Measurements from ENCODE around the gene BCORL1. TPM values are rescaled to one million over a fixed set of nuclear protein-coding genes. Genes with fewer than 3 reads are reported as not detected.

The BCORL1 gene
- total and polyA plus RNA-seq, 2 of the 8 experiments (the other 6 are each of a cell fraction or from before 2014, with no cell fraction given) = 1.4 to 6.2 TPM

DNA sequence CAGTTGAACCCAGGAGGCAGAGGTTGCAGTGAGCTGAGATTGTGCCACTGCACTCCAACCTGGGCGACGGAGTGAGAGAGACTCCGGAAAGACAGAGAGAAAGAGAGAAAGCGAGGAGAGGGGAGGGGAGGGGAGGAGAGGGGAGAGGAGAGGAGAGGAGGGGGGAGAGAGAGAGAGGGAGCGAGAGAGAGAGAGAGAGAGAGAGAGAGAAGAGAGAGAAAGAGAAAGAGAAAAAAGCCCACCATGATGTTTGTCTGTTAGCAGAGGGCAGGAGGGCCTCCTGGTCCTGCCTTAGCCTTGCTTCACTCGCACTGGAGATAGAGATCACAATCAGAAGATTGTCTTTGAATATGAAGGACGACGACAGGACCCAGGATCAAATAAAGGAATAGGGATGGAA lies 18.7 kb upstream of the BCORL1 start:
- no peak overlapping the region for H4K8ac ChIP-seq (ENCODE audit: extremely low read depth, insufficient read depth, low read length)
- H3K4ac ChIP-seq (replicated peaks; ENCODE audit: insufficient read length, low read depth, low read length) = no peak overlapping the region
- no peaks in the 10 kb centered on the region for H3K79me1 ChIP-seq (ENCODE audit: low read depth, low read length)
- H2AFZ ChIP-seq (ENCODE audit: low read length) = no peak overlapping the region
- no peaks in the 10 kb centered on the region for H3K9me3 ChIP-seq (ENCODE audit: insufficient read depth in 2 of 2, low read depth in 1 of 2, low read length in 1 of 2)
- no peak overlapping the region for H2AK5ac ChIP-seq (ENCODE audit: low read depth, low read length)
- FAIRE-seq (no peak), DNase-seq (ENCODE audit: low read depth in 1 of 2, low spot score in 2 of 2) (no peak)
- H3K14ac ChIP-seq (ENCODE audit: insufficient read length) = no peak overlapping the region
- peaks cover 0 to 5% of the 10 kb centered on the region in 2 experiments for H4K20me1 ChIP-seq (replicated peaks in 1 of 2; ENCODE audit: control insufficient read depth in 1 of 2, insufficient read depth in 2 of 2, low read length in 2 of 2)
- H3K36me3 ChIP-seq (ENCODE audit: control insufficient read depth in 2 of 4, insufficient read depth in 4 of 4, low read length in 3 of 4) = no peaks in the 10 kb centered on the region
- H4K91ac ChIP-seq (replicated peaks; ENCODE audit: insufficient read length, low read length) = no peak overlapping the region
- H3K27ac ChIP-seq (ENCODE audit: low read depth, low read length) = no peak overlapping the region
- H2BK12ac ChIP-seq (ENCODE audit: low read depth, low read length) = no peak overlapping the region
- no peak overlapping the region for H3K4me3 ChIP-seq (ENCODE audit: extremely low read depth in 1 of 4, insufficient read depth in 2 of 4, low read depth in 3 of 4, low read length in 4 of 4)
- H3K23me2 ChIP-seq (ENCODE audit: low read depth, low read length) = peaks cover 3% of the 10 kb centered on the region; the same call in 1 of the 2 replicates
- H2BK120ac ChIP-seq (replicated peaks; ENCODE audit: low read depth, low read length) = no peak overlapping the region
- no peak overlapping the region for H2BK15ac ChIP-seq (ENCODE audit: low read length)
- H3K27me3 ChIP-seq (replicated peaks in 1 of 4; ENCODE audit: control insufficient read depth in 3 of 4, extremely low read depth in 1 of 4, insufficient read depth in 3 of 4, low read length in 3 of 4) = peaks cover 15 to 26% (median 21%) of the 10 kb centered on the region in 4 experiments
- no peak overlapping the region for H3K9ac ChIP-seq (replicated peaks in 1 of 4; ENCODE audit: extremely low read depth in 1 of 4, low read depth in 3 of 4, low read length in 3 of 4)
- H2BK20ac ChIP-seq (ENCODE audit: low read length) = no peak overlapping the region
- no peak overlapping the region for H2BK5ac ChIP-seq (ENCODE audit: low read depth, low read length)
- no peak for TF ChIP-seq SAP30 (IDR thresholded peaks at IDR 0.05; ENCODE audit: insufficient read depth, insufficient replicate concordance, low read length)
- TF ChIP-seq SUZ12 (IDR thresholded peaks at IDR 0.05; ENCODE audit: low read length) = no peak
- TF ChIP-seq CHD2 (IDR thresholded peaks at IDR 0.05; ENCODE audit: low read length) = no peak
- TF ChIP-seq NANOG (IDR thresholded peaks at IDR 0.05; ENCODE audit: insufficient read depth, low read depth, low read length, poor library complexity, severe bottlenecking) = no peak
- TF ChIP-seq EZH2 (IDR thresholded peaks at IDR 0.05; ENCODE audit: low read depth, low read length, severe bottlenecking) = no peak
- ChIA-PET CTCF (ENCODE audit: partially characterized antibody) (interaction anchor here (0.7 kb wide), 1 partner anchor 39 kb away, joined by 5 read pairs; no protein-coding TSS in a partner anchor), POLR2A (ENCODE audit: partially characterized antibody) (interaction anchor here (0.5 to 1.9 kb wide), 2 partner anchors 9 to 72 kb away, joined by 3 to 5 read pairs; no protein-coding TSS in a partner anchor)
- H3K4me2 ChIP-seq (ENCODE audit: insufficient read depth in 1 of 2, low read depth in 2 of 2, low read length in 2 of 2) = no peak overlapping the region
- no peak overlapping the region for H3K18ac ChIP-seq (ENCODE audit: extremely low read depth, low read length)
- H4K5ac ChIP-seq (ENCODE audit: insufficient read length, low read depth, low read length) = no peak overlapping the region
- no peak overlapping the region for H3K56ac ChIP-seq (replicated peaks; ENCODE audit: insufficient read length, low read depth, low read length)
- peaks cover 0 to 6% (median 2%) of the 10 kb centered on the region in 4 experiments; a peak in 6 of 7 replicates for H3K4me1 ChIP-seq (replicated peaks in 1 of 4; ENCODE audit: control insufficient read depth in 3 of 4, insufficient read depth in 4 of 4, low read length in 3 of 4)
- no peak overlapping the region for H3K23ac ChIP-seq (ENCODE audit: insufficient read length)
- 48% methylated on average over 3 of the region's 8 CpGs; no CpG with 5 or more reads in 1 of the 2 experiments for whole genome bisulfite sequencing, 2 experiments (ENCODE audit: extremely low coverage in 1 of 2, insufficient coverage in 1 of 2, insufficient read length in 1 of 2, insufficient replicate concordance in 2 of 2, low coverage in 1 of 2, low lambda C conversion rate in 2 of 2, missing lambda C conversion rate in 1 of 2)
- H3K79me2 ChIP-seq (ENCODE audit: control insufficient read depth in 1 of 2, insufficient read depth in 2 of 2, low read length in 2 of 2) = no peaks in the 10 kb centered on the region
